GM18511 (cell line): ENCODE results near the gene PDCD4.
"Not testable (repeated sequence)": the region's sequence is repeated elsewhere in the genome, so short reads cannot be mapped to it uniquely, and the experiment has no call there.

ENCODE experiments used
- ATAC-seq: cut with Tn5 transposase; IDR thresholded peaks from one replicate; pipeline ENCODE4 v1.9.1; 2021; ENCODE audit warnings: mild to moderate bottlenecking, moderate library complexity; ENCODE audit not compliant: unreplicated experiment

The PDCD4 gene

GRCh38 chr10:110880012-110880411, 8.3 kb downstream of the PDCD4 start:
- no peak for ATAC-seq

GRCh38 chr10:110881247-110881646, 9.5 kb downstream of the PDCD4 start:
- ATAC-seq: no peak

GRCh38 chr10:110881905-110882304, 10.2 kb downstream of the PDCD4 start:
- no peak for ATAC-seq

- no peak for ATAC-seq
Observed at GRCh38 chr10:110883924-110884323, 12.2 kb downstream of the PDCD4 start.

- no peak for ATAC-seq
Observed at GRCh38 chr10:110885932-110886674, 14.4 kb downstream of the PDCD4 start.

- no peak for ATAC-seq
Observed at GRCh38 chr10:110887560-110887959, 15.8 kb downstream of the PDCD4 start.

- no peak for ATAC-seq
Observed at GRCh38 chr10:110892602-110893288, 21.0 kb downstream of the PDCD4 start.

GRCh38 chr10:110893559-110894179, 21.9 kb downstream of the PDCD4 start:
- peak; percentile 88 for ATAC-seq

GRCh38 chr10:110897184-110897583, 25.5 kb downstream of the PDCD4 start:
- ATAC-seq: no peak

GRCh38 chr10:110898391-110898790, 26.7 kb downstream of the PDCD4 start:
- ATAC-seq: no peak

- ATAC-seq: no peak
Observed at GRCh38 chr10:110900983-110901382, 29.3 kb downstream of the PDCD4 start.

- ATAC-seq: no peak
Observed at GRCh38 chr10:110901954-110902819, 30.5 kb downstream of the PDCD4 start.

- peak; percentile 77 for ATAC-seq
Observed at GRCh38 chr10:110903280-110904278, 31.9 kb downstream of the PDCD4 start.

GRCh38 chr10:110910138-110910537, 38.4 kb downstream of the PDCD4 start:
- ATAC-seq: no peak

- no peak for ATAC-seq
Observed at GRCh38 chr10:110912374-110912773, 40.6 kb downstream of the PDCD4 start.

GRCh38 chr10:110914431-110914830, 42.7 kb downstream of the PDCD4 start:
- no peak for ATAC-seq

GRCh38 chr10:110915035-110915434, 43.3 kb downstream of the PDCD4 start:
- ATAC-seq: no peak

GRCh38 chr10:110915600-110915999, 43.9 kb downstream of the PDCD4 start:
- not testable (repeated sequence) for ATAC-seq

- ATAC-seq: no peak
Observed at GRCh38 chr10:110916554-110917346, 45.0 kb downstream of the PDCD4 start.
